Stimulated activated CD4-positive, alpha-beta T cell treated with anti-CD3 and anti-CD28 coated beads, Interleukin-2, amount 100 ng/mL, for 4 hours (primary cell): ENCODE data around the gene RAB37.

ENCODE experiments used
- DNase-seq: peaks from one replicate; pipeline ENCODE4 v3.0.0-alpha.2; 2020; ENCODE audit warnings: low read depth

The RAB37 gene

GRCh38 chr17:74744714-74745547, 7.9 kb downstream of the RAB37 start:
- peak; percentile 65 for DNase-seq

- DNase-seq, result no peak
These were observed 8.6 kb downstream of the RAB37 start for GRCh38 chr17:74745548-74746177.

- DNase-seq, result no peak
These were observed 9.3 kb downstream of the RAB37 start for GRCh38 chr17:74746376-74746775.

- no peak for DNase-seq
These were observed 9.9 kb downstream of the RAB37 start for GRCh38 chr17:74746922-74747321.

GRCh38 chr17:74748279-74748528, 11.1 kb downstream of the RAB37 start:
- no peak for DNase-seq

DNA sequence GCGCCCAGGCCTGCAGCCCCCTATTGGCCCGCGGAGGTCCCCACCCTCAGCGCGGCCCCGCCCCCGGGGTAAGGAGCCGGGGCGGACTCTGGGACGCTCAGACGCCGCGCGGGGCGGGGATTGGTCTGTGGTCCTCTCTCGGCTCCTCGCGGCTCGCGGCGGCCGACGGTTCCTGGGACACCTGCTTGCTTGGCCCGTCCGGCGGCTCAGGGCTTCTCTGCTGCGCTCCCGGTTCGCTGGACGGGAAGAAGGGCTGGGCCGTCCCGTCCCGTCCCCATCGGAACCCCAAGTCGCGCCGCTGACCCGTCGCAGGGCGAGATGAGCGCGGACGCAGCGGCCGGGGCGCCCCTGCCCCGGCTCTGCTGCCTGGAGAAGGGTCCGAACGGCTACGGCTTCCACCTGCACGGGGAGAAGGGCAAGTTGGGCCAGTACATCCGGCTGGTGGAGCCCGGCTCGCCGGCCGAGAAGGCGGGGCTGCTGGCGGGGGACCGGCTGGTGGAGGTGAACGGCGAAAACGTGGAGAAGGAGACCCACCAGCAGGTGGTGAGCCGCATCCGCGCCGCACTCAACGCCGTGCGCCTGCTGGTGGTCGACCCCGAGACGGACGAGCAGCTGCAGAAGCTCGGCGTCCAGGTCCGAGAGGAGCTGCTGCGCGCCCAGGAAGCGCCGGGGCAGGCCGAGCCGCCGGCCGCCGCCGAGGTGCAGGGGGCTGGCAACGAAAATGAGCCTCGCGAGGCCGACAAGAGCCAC, 11.6 kb downstream of the RAB37 start, which contains the start of gene NHERF1:
Gene NHERF1 (plus strand): TSS at position 100 of the 750 bp plus-strand sequence. CDS start 219 bp downstream, at position 319.
- DNase-seq, result peak; percentile 90

DNA sequence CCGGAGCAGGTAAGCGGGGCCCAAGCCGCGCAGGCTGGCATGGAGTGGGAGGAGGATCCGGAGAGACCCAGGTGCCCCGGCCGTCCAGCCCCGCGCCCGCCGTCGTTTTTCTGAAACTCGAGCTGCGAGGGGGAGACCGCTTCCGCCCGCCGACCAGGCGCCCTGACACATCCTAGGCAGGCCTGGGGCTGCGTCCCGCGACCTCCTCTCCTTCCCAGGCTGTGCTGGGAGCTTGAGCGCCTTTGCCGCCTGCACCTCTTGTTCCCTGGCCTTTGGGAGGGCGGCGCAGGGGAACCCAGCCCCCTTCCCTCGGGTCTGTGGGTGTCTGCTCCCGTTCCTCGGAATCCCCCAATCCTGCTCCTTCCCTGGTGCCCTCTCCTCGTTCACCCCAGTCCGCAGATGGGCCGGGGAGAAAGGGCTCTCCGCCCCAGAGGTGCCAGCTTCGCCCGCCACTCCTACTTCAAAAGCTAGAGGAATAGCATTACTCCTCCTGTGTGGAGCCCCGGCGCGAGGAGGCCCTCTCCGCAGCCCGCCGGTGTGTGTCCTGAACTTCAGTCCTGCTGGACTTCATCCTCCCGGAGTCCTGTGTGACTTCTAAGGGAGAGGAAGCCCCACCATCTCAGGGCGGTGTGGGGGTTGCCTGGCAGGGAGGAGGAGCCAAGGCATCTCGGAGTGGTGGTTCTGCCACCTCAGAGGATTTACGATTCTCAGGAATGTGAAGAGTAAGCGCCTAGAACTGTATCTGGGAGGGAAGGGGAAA, 12.4 kb downstream of the RAB37 start:
- DNase-seq, result no peak

GRCh38 chr17:74750039-74750326, 12.9 kb downstream of the RAB37 start:
- no peak for DNase-seq

DNA sequence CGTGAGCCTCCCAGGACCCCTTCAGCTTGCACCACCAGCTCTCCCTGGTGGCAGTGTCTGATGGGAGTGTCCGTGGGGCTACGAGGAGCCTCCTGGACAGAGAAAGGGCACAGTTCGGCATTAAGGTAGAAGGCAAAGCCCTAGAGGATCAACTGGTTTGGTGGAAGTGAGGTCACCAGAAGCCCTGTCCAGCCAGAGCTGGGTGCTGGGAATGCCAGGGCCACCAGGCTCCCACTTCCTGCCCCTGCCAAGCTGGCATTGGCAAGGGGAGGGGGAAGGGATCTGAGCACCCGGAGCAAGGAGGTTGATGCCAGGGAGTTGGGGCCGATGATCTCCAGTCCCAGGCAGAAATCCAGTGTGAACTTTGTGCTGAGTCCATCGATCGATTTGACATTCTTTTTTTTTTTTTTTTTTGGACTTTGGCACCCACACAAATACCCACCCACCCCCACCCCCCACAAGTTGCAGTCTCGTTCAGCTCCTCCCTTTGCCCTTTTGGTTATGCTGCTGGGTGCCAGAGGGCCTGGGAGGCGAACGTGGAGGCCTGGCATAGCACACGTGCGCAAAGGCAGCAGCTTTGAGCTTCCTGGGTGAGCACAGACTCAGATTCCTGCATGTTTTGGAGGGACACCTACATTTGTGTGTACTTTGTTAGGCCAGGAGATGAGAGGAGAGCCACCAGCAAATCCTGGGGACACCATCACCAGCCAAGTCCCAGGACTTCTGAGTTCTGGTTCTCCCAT, 13.4 kb downstream of the RAB37 start:
- DNase-seq, result no peak

- no peak for DNase-seq
These were observed 15.4 kb downstream of the RAB37 start for GRCh38 chr17:74752415-74752814.

DNA sequence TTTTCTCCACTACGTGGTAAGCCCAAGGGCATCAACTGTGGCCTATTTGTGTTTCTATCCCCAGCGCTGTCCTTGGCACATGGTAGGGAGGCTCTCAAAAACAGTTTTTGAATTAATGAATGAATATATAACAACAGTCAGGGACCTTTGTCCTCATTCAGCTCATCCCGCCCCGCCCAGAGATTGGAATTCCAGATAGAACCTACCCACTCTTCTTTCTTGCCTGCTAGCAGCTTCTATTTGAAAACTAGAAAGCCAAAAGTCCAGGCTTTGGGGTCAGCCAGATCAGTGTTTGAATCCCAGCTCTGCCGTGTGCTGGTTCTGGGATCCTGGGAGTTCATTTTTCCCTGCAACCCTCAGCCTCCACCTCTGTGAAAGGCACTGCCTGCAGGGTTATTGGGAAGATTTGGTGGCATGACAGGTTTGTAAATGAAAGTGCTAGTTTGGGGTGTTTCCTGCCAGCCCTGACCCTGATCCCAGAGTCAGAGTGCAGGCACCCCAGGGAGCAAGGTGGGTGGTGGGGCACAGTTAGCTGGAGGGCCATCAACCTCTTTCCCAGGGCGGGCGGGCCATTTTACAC, 15.9 kb downstream of the RAB37 start:
- no peak for DNase-seq

DNA sequence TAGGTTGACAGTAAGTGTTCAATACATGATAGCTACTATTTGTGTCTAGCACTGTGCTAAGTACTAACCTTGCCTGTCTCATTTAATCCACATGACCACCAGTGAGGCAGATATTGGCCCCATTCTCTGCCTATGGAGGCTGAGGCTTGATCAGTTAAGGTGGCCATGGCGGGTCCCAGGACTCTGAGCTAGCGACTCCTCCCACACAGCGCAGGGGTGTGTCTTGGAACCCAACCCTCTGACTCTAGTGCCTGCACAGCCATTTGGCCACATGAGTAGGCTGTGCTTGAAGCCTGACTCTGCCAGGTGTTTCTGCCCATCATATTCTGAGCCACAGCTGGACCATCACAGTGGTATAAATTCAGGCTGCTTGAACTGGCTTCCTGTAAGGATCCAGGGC, 17.8 kb downstream of the RAB37 start:
- DNase-seq, result no peak

DNA sequence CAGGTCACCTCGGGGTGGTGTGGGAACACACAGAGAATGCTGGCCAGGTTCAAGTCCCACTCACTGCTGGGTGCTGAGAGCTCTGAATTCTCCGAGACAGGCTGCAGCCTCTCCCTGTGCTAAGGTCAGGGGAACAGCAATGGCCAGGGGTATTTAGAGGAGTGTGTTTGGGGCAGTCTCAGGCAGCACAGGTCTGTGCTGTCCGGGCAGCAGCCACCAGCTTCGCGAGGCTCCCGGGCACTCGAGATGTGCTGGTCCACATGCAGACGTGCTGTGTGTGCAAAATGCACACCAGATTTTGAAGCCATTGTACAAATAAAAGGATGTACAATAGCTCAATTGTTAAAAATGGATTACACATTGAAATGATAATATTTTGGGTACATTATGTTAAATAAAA, 18.5 kb downstream of the RAB37 start:
- no peak for DNase-seq

- no peak for DNase-seq
These were observed 19.8 kb downstream of the RAB37 start for GRCh38 chr17:74756891-74757290.

GRCh38 chr17:74757502-74757901, 20.4 kb downstream of the RAB37 start:
- DNase-seq, result no peak

GRCh38 chr17:74757931-74758847, 21.1 kb downstream of the RAB37 start:
- DNase-seq, result no peak

DNA sequence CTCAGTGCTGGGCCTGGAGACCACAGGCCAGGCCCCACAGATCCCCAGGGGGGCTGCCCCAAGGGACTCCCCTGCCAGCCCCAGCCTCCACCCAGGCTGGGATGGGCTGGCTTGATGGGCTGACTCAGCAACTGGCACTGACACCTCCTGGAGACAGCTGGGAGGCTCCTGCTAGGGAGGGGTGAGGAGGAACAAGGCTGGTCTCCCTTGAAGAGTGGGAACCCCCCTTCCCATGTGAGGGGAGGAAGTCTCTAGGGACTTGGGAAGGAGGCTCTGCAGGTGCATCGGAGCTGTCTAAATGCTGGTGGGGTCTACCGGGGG, 21.8 kb downstream of the RAB37 start:
- DNase-seq, result no peak

- DNase-seq, result no peak
These were observed 22.3 kb downstream of the RAB37 start for GRCh38 chr17:74759243-74759801.

- DNase-seq, result no peak
These were observed 22.9 kb downstream of the RAB37 start for GRCh38 chr17:74759941-74760340.

DNA sequence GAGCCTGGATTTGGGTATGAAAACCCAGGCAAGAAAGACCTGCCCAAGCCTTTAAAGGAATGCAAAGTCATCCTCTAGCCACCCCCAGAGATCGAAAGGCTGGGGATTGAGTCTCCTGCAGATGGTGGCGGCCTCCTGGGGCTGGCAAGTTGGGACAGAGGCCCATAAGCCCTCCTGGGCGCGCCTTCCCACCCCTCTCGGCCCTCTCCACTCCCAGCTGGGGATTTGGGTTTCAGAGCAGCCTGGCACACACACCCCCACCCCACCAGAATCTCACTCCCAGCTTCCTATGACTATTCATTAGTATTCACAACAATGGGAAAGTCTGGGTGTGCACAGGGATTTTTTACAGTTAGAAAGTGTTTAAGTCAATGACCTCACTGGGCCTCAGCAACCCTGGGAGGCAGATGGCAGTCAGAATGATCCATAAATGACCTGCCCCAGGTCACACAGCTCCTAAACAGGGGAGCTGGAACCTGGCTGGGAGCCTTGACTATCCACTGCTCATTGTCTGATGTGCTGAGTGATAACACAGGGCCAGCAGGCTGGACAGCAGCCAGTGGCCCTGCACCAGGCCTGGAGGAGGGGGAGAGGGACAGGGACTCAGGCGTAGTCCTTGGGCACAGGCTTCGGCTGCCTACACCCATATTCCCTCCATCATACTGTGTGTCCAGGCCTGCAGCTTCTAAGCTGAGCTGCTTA, 23.5 kb downstream of the RAB37 start:
- no peak for DNase-seq
